Measurements from ENCODE around the gene ERC1.
"Not testable (repeated sequence)": the region's sequence is repeated elsewhere in the genome, so short reads cannot be mapped to it uniquely, and the experiment has no call there.

- TF ChIP-seq CTCF, POLR2A (IDR thresholded peaks at IDR 0.05): not testable (repeated sequence)
Measured at GRCh38 chr12:1208719-1209118, 217.7 kb downstream of the ERC1 start.
